Measurements from ENCODE around the gene BPIFB6.

Gene BPIFB6

DNA sequence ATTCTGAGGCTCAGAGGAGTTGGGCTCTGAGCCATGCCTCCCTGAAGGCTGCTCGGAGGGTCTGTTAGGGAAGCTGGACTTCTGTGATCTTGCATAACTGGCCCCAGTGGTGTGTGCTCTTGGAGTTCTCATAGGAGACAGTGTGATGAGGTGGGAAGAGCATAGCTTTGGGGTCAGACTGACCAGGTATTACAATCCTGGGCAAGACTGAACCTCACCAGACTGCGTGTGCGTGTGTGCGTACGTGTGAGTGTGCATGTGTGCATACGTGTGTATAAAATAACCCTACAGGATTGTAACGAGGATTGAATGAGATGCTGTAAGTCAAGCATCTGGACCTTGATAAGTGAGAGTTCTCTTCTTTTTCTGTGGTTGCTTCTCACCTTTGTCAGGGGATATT, 13.9 kb upstream of the BPIFB6 start (continued):
- TF ChIP-seq IKZF3 (tag by site-specific recombination; IDR thresholded peaks at IDR 0.05) (no peak), ZNF311 (tag by site-specific recombination; IDR thresholded peaks at IDR 0.05; ENCODE audit: borderline replicate concordance) (no peak), ZNF777 (tag by site-specific recombination; IDR thresholded peaks at IDR 0.05; ENCODE audit: borderline replicate concordance) (no peak), BCL11A (tag by site-specific recombination; IDR thresholded peaks at IDR 0.05; ENCODE audit: low read depth) (no peak), ZNF610 (tag by site-specific recombination; IDR thresholded peaks at IDR 0.05; ENCODE audit: borderline replicate concordance) (no peak), TSHZ1 (tag by site-specific recombination; IDR thresholded peaks at IDR 0.05; ENCODE audit: borderline replicate concordance) (no peak), ZNF366 (tag by site-specific recombination; conservative IDR thresholded peaks at IDR 0.05) (no peak), ZNF521 (tag by site-specific recombination; IDR thresholded peaks at IDR 0.05) (no peak)

DNA sequence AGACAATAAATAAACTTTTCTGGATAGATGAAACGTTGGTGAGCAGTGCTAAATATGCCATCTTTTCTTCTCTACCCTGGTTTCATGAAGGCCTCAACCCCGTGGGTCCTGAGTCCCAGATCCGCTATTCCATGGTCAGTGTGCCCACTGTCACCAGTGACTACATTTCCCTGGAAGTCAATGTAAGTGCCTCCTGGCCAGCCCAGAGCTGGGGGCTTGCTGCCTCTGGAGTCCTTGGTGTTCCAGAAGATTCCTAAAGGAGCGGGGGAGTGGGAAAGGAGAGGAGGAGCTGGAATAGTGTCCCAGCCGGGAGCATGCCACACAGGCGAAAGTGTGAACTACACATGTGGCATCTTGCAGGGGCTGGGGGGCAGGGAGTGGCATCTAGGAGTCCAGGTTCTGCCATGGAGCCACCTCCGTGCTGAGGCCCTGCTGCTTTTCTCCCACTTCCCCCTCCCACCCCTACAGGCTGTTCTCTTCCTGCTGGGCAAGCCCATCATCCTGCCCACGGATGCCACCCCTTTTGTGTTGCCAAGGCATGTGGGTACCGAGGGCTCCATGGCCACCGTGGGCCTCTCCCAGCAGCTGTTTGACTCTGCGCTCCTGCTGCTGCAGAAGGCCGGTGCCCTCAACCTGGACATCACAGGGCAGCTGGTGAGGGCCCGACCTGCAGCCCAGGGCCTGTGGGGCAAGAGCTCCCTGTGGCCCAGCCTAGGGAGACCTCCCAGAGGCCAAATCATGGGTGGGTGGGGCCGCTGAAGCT, 13.1 kb upstream of the BPIFB6 start:
- POLR2A ChIA-PET: no interaction called here

GRCh38 chr20:33019465-33020277, 11.8 kb upstream of the BPIFB6 start:
- CTCF ChIA-PET: no interaction called here
- TF ChIP-seq ZNF623 (tag by site-specific recombination; IDR thresholded peaks at IDR 0.05): peak; percentile 92
- TF ChIP-seq, protein P1, sequence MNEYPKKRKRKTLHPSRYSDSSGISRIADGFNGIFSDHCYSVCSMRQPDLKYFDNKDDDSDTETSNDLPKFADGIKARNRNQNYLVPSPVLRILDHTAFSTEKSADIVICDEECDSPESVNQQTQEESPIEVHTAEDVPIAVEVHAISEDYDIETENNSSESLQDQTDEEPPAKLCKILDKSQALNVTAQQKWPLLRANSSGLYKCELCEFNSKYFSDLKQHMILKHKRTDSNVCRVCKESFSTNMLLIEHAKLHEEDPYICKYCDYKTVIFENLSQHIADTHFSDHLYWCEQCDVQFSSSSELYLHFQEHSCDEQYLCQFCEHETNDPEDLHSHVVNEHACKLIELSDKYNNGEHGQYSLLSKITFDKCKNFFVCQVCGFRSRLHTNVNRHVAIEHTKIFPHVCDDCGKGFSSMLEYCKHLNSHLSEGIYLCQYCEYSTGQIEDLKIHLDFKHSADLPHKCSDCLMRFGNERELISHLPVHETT (tag by site-specific recombination; IDR thresholded peaks at IDR 0.05): no peak
- no peaks in the 10 kb centered on the region for H3K9me3 ChIP-seq (ENCODE audit: control insufficient read depth, insufficient read depth, low read depth, low read length)
- H3K36me3 ChIP-seq (ENCODE audit: control insufficient read depth in 2 of 2, insufficient read depth in 1 of 2, low read length in 2 of 2): no peaks in the 10 kb centered on the region
- H3K4me1 ChIP-seq (ENCODE audit: control insufficient read depth, insufficient read depth, low read length): no peaks in the 10 kb centered on the region
- POLR2A ChIA-PET: no interaction called here
- no peak overlapping the region for H3K27ac ChIP-seq (ENCODE audit: extremely low read depth, low read depth, low read length)
- no peak overlapping the region for H3K4me3 ChIP-seq (ENCODE audit: low read depth, low read length)

More for the DNA sequence above, 13.1 kb upstream of the BPIFB6 start:
- H3K9me3 ChIP-seq (ENCODE audit: control insufficient read depth, insufficient read depth, low read depth, low read length): no peaks in the 10 kb centered on the region
- TF ChIP-seq ZFHX2 (tag by site-specific recombination; conservative IDR thresholded peaks at IDR 0.05): peak; percentile 44
- peak; percentile 52; the same call in 1 of the 2 replicates for TF ChIP-seq EGR2 (tag by site-specific recombination; IDR thresholded peaks at IDR 0.05; ENCODE audit: low read depth)
- no peak for TF ChIP-seq ZNF335 (tag by site-specific recombination; conservative IDR thresholded peaks at IDR 0.05)
- CTCF ChIA-PET: no interaction called here
- H3K4me3 ChIP-seq (ENCODE audit: low read depth, low read length): no peak overlapping the region
- no peaks in the 10 kb centered on the region for H3K36me3 ChIP-seq (ENCODE audit: control insufficient read depth in 2 of 2, insufficient read depth in 1 of 2, low read length in 2 of 2)
- H3K27ac ChIP-seq (ENCODE audit: extremely low read depth, low read depth, low read length): no peak overlapping the region
- no peaks in the 10 kb centered on the region for H3K4me1 ChIP-seq (ENCODE audit: control insufficient read depth, insufficient read depth, low read length)
